Stimulated activated CD8-positive, alpha-beta memory T cell treated with anti-CD3 and anti-CD28 coated beads, Interleukin-15, amount 100 ng/mL, for 48 hours (primary cell): ENCODE results near the gene SPSB2.
A peak's percentile ranks its signal among the peaks of the same experiment; 100 is the strongest.

ENCODE experiments used
- DNase-seq, 2 donors: peaks; one replicate each; pipeline ENCODE4 v3.0.0-alpha.2; 2020; ENCODE audit warnings: low read depth in 2 of 2

Gene SPSB2

DNA sequence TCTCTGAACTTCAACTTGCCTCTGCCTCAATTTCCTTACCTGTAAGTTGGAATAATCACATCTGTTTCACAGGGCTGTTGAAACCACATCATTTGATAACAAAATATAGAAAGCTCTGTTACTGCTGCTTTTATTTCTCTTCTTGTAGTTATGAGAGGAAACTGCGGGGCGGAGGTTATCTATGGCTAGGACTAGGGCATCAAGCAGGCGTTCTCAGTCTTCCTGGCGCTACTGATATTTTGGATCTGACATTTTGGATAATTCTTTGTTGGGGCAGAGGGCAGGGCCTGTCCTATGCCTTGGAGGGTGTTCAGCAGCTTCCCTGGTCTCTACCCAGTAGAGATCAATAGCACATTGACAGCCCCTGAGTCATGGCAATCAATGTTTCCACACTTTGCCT is 41.0 kb downstream of the SPSB2 start:
- DNase-seq = no peak

DNA sequence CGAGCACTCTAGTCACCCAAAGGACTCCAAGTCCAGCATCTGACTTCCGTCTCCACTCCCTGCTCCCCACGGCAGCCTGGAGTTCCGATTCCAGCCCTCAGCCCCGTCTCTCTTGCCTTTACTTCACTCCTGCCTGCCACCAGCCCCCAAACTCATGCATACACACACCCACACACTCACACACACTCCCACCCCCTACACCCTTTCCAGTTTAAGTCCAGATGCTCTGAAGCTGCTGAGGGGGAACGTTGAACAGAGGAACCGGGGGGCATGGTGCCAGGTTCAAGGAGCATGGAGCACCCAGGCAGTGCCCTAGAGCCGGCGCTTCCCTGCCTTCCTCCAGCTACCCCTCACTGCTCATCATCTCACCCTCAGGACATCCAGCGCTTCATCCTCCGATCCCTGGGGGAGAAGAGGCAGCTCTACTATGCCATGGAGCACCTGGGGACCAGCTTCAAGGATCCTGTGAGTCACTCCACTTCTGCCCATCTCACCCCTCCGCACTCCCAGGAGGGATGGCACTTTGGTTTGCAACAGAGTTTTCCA is 41.6 kb downstream of the SPSB2 start:
- no peak for DNase-seq

DNA sequence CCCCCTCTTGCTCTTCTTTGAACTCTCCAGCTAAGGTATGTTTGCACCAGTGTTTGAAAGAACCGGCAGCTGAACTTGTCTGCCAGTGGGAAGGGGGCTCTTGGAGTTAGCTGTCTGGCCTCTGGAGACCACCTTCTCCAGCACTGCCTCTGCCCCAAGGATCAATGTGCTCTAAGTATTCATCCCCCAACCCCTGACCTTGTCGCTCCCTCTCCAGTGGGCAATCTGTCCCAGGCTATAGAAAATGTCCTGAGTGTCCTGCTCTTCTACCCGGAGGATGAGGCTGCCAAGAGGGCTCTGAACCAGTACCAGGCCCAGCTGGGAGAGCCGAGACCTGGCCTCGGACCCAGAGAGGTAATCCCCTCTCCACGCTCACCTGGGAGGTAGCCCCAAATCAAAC is 42.1 kb downstream of the SPSB2 start:
- no peak for DNase-seq

DNA sequence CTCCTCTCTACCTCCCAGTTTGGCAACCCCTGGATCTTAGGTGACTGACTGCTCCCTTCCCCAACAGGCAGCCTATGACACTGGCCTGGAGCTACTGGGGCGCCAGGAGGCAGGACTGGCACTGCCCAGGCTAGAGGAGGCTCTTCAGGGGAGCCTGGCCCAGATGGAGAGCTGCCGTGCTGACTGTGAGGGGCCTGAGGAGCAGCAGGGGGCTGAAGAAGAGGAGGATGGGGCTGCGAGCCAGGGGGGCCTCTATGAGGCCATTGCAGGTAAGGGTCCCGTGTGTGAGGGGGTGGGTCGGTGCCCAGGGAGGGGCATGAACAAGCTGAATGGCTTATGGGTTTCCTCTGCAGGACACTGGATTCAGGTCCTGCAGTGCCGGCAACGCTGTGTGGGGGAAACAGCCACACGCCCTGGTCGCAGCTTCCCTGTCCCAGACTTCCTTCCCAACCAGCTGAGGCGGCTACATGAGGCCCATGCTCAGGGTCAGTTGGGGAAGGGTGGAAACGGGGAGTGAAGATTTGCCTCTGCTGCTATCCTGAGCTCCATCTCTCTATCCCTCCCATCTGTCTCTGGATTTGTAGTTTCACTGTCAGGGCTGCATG is 42.7 kb downstream of the SPSB2 start:
- DNase-seq = no peak

DNA sequence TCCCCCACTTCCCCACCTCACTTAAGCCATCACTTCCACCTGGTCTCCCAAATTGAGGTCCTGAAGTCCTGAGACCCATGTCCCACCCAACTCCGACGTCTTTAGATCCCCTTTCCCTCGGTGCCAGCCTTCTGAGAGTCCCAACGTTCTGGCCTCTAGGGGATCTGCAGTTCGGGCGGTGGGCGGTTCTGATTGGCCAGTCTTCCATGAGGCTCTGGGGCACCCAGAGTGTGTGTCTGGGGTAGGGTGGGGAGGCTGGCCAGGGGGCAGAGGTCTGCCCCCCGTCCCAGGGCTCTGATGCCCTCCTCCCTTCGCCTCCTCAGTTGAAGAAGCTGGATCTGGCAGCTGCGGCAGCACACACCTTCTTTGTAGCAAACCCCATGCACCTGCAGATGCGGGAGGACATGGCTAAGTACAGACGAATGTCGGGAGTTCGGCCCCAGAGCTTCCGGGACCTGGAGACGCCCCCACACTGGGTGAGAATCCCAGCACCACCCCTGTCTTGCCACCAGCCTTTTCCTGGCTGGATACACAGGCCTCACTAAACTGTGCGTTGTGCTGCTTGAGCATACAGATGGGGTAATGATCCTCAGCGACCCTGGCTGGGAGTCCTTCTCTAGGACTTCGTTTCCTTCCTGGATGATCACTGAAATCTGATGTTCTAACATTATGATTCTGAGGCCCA is 43.4 kb downstream of the SPSB2 start:
- DNase-seq = no peak

DNA sequence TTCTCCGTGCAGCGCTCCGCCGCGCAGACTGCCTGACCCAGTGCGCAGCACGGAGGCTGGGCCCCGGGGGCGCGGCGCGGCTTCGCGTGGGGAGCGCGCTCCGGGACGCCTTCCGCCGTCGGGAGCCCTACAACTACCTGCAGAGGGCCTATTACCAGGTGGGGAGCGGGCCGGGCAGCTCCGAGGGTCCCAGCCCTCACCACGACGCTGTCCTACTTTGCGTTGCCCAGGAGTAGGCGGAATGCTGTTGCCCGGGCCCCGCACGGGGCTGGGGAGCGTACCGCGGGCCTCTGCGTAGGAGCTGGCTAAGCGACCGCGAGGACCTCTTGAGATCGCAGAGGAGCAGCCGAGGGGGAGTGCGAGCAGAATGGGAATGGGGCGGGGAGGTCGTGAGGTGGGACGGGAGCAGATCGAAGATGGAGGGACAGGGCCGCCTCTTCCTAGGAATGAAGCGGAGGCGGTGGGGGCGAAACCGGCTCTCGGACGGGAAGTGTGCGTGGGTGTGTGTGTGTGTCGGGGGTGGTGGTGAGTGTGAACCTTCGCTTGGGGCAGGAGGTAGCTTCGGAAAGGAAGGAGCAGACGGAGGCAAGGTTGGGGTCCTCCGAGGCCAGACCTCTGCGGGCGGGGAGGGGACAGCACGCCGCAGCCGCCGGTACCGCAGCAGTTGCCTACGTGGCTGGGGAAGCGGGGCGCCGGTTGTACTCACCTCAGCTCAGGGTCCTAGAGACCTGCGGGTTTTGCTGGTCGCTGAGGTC is 44.1 kb downstream of the SPSB2 start:
- no peak for DNase-seq

DNA sequence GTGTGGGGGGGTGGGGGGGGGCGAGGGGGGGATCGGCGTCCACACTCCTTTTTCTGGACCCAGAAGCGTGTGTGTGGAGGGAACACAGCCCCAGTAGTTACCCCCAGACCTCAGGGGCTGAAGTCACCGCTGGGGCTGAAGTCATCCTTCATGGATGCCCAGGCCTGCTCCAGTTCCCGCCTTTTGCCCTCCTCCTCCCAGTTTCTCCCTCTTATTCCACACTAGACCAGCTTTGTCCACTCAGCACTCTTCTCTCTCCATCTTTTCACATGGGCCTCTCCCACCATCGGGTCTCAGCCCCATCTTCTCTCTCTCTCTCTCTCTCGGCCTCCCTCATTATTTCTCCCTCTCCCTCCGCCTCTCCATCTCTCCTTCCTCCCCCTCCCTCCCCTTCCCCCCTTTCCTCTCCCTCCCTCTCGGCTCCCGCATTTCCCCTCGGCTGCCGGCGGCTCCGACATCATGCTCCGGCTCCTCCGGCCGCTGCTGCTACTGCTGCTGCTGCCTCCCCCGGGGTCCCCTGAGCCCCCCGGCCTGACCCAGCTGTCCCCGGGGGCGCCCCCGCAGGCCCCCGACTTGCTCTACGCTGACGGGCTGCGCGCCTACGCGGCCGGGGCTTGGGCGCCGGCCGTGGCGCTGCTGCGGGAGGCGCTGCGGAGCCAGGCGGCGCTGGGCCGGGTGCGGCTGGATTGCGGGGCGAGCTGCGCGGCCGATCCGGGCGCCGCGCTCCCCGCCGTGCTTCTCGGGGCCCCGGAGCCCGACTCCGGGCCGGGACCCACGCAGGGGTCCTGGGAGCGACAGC is 44.9 kb downstream of the SPSB2 start, which contains the start of gene P3H3:
TSS of gene P3H3 (plus strand) at position 426 of the 799 bp plus-strand sequence. CDS start at position 460, 34 bp downstream.
- DNase-seq = no peak

DNA sequence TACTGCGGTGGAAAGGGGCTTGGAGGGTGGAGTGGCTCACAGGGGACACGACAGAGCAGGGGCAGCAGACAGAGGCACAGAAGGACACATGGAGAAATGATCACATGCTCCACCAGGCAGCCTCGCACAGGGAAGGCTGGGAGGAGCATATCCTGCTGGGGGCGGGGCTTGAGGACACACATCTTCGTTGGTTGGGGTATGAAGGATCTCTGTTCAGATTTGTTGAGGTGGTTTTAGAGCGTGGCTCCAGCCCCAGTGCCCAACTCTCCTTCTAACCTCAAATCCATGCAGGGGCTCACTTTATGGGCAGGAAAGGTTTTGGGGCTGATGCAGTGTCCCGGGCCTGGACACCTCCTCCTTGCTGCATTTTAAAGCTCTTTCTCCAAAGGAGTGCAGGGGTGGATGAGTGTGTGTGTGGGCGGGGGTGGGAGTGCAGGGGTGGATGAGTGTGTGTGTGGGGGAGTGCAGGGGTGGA is 45.6 kb downstream of the SPSB2 start:
- DNase-seq = peak; percentile 20 to 31

DNA sequence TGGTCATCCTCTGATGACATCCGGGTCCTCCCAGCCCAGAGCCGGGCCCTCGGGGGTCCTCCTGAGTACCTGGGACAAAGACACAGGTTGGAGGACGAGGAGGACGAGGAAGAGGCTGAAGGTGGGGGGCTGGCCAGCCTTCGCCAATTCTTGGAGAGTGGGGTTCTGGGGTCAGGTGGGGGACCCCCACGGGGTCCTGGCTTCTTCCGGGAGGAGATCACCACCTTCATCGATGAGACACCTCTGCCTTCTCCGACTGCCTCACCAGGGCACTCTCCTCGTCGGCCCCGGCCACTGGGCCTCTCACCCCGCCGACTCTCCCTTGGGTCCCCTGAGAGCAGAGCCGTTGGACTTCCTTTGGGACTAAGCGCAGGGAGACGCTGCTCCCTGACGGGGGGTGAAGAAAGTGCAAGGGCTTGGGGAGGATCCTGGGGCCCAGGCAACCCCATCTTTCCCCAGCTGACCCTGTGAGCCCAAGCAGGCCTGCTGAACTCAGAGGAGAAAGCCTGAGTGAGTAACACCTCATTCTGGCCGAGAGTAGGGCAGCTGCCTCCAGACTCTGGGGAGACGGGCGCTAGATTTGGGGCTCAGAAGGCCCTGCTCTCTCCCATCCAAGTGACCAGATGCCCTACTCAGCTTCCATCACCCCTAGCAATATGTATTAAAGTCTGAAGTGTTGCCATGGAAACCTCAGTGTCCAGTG is 46.2 kb downstream of the SPSB2 start:
- DNase-seq = no peak

DNA sequence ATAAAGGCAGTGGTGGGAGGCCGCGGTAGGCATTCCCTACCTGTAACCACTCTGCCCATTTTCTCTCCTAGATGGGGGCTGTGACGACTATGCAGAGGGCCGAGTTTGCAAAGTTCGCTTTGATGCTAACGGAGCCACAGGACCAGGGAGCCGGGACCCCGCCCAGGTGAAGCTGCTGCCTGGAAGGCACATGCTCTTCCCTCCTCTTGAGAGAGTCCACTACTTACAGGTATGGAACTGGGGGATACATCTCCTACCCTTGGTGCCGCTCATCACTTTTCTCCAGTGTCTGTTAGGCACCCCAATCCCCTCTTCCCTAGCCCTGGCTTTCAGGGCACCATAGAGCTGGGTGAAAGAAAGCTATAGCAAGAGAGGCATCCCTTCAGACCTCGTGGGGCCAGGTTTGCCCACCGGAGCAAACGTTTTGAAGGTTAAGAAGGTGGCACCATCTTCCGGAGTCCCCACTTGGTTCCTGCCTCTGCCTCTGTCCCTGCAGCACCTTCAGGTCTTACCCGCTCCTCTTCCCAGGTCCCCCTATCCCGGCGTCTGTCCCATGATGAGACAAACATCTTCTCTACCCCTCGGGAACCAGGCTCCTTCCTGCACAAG is 46.9 kb downstream of the SPSB2 start:
- no peak for DNase-seq

DNA sequence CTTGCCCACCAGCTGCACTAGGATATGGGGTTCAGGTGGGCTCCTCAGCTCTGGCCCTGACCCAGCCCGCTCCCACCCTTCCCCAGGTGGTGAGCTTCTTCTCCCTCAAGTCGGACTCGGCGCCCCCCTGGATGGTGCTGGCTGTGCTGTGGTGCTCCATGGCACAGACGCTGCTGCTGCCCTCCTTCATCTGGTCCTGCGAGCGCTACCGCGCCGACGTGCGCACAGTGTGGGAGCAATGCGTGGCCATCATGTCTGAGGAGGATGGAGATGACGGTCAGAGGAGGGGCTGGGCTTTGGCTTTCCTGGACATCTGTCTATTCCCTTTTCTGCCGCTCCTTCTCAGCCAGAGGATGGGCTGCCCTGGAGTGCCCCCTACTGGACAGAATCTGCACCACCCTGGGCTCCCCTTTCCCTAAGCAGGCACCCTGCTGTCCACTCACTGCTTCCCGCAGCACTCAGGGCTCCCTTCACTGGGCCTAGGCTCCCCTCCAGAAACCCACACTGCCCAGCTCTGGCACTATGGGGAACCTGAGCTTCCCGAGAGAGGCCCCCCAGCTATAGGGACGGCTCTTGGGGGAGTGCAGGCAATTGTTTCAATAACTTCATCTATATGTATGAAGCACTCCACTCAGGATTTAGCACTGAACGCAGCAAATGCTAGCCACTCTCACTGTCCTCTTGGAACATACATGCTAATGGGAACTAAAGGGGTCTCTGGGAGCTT is 47.5 kb downstream of the SPSB2 start:
- peak; percentile 57 to 64 for DNase-seq

DNA sequence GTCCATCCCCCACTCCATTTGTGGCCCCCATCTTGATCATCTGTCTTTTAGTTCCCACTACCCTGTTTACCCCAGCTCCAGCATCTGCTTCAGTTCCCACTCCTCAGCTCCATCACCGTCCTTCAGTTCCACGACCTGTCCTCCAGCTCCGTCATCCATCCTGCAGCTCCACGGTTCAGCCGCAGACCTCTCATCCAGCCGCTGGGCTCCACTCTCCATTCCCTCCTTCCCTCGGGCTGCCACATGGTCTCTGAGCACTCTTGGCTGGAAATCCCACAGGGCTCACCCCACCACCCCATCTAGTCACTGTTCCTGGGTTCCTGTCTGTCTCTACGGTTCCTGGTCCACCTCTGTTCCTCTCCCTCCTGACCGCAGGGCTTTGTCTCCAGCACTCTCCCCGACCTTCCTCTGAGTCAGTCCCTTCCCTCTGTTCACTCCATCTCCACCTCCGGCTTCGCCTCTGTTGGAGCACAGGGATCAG is 48.2 kb downstream of the SPSB2 start:
- no peak for DNase-seq

DNA sequence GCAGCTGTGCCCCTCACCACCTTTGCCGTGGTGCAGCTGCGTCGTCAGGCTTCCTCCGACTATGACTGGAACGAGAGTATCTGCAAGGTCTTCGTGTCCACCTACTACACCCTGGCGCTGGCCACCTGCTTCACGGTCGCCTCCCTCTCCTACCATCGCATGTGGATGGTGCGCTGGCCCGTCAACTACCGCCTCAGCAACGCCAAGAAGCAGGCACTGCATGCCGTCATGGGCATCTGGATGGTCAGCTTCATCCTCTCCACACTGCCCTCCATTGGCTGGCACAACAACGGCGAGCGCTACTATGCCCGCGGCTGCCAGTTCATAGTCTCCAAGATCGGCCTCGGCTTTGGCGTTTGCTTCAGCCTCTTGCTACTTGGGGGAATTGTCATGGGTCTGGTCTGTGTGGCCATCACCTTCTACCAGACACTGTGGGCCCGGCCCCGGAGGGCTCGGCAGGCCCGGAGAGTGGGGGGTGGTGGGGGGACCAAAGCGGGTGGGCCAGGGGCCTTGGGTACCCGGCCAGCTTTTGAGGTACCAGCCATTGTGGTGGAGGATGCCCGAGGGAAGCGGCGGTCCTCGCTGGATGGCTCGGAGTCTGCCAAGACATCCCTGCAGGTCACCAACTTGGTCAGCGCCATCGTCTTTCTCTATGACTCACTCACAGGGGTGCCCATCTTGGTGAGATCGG is 48.9 kb downstream of the SPSB2 start:
- DNase-seq = no peak

DNA sequence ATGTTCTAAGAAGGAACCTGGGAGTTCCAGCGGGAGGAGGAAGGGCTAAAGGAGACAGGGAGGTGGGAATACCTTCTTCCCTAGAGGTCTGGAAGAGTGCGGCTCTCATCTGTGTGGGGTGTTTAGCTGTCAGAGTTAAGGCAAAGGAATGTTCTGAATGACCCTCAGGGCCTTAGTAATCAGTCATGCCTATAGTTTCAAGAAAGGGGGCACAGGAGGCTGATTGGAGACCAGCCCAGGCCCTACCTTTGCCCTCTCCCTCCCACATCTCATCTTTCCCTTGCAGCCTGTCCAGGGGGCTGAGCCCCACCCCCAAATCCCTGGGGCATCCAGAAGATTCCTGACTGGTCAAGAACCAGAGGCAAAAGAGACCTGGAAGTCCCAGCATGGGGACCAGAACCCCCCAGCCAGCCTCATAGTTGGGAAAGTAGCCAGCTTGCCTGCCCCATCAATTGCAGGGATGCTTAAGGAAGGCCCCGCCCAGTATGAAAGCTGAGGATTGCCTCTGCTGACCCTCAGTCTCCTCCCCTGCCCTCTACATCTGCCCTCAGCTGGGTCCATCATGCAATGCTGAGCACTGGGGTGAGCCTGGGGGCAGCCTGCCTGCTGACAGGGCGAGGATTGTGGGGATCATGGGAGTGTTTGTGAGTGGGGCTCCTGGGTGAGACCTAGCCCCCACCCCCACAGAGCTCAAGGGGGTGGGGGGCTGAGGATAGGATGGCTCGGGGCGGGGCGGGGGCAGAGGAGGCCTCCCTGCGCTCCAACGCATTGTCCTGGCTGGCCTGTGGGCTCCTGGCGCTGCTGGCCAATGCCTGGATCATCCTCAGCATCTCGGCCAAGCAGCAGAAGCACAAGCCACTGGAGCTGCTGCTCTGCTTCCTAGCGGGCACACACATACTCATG is 49.7 kb downstream of the SPSB2 start:
- DNase-seq = no peak

DNA sequence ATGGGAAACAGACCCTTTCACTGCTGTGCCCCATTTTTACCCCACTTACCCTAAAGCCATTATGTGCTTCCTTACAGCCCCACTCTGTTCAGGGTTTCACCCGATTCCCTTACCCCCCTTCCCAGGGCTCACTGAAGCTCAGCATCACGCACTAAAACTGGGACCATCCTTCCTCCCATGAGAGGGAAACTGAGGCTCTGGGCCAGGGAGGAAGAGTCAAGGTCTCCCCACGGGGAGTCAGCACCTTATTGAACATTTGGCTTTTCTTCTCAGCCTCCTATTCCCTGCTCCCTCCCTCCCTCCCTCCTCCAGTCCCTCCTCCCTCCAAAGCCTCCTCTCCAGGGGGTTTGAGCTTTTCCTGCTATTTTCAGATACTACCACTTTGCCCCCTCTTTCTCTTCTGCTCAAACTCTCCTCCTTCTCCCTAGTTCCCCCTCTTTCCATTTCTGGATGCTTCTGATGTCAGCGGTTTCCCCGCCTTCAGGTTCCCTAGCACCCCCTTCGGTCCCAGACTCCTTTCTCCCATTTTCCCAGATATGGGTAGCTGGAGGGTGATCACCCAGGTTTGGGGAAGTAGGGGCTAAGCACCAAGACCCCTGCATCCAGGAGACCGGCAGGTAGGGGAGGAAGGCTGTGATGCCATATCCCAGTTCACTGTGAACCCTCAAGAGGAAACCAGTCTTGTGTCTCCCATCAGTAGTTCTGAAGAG is 50.5 kb downstream of the SPSB2 start:
- DNase-seq = no peak

DNA sequence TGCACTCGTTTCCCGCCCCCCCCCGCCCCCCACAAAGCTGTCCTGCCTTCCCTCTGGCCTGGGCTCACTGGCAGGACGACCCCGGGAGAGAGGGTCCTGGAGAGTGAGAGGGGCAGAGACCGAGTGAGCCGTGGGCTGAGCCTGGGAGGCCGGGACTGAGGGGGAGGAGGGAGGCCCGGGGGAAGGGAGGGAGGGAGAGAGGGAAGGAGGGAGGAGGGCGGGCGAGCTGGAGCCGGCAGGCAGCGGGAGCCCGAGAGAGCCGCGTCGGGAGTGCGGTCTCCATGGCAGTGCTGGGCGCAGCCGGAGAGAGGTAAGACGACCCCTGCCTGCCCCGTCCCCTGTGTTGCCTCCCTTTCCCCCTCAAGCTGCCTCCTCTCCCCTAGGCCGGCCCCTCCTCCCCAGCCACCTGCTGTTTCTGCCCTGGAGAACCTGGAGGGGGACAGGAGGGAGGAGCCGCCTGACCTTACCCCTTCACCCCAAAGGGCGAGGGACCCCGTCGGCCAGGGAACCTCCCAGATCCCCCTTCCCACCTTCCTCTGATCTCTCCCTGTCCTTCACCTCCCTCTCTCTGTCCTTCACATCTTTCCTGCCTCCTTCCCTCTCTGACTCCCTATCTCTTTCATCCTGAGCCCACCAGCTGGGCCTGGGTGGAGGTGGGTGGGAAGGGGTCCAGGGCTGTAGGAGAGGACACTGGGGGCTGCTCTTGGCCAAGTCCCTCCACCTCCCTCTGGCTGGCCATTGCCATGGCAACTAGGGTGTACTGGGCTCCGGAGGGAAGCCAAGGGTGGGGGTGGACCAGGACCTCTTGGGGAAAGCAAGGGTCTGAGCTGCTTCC is 51.3 kb downstream of the SPSB2 start, which contains the start of gene GPR162:
TSS of gene GPR162 (plus strand) at position 231 of the 835 bp plus-strand sequence. CDS start 2,078 bp downstream, outside the sequence.
- DNase-seq = no peak
